ENCODE measurements around the gene LIPM. TPM values are rescaled to one million over a fixed set of nuclear protein-coding genes. Genes with fewer than 3 reads are reported as not detected.

Gene LIPM
- total RNA-seq, 4 donors from 2014 or later, result not detected

GRCh38 chr10:88838766-88839350, 36.3 kb downstream of the LIPM start:
- no peaks in the 10 kb centered on the region for H3K27me3 ChIP-seq
- no peaks in the 10 kb centered on the region for H3K36me3 ChIP-seq
- peaks cover 0 to 9% (median 3%) of the 10 kb centered on the region in 4 donors for H3K4me1 ChIP-seq
- intact Hi-C loops (cut with DNase I), result loop anchor here (5.0 kb wide), 2 partner anchors 38 to 383 kb away; no protein-coding TSS in a partner anchor
- no peak for DNase-seq (ENCODE audit: extremely low spot score)
- no peak overlapping the region for H3K27ac ChIP-seq (replicated peaks in 1 of 4)
- WGBS, result 95% methylated on average over 5 of the region's 5 CpGs
- no peak overlapping the region for H3K4me3 ChIP-seq
- no peak for TF ChIP-seq EP300 (IDR thresholded peaks at IDR 0.05)
- TF ChIP-seq POLR2A (IDR thresholded peaks at IDR 0.05; ENCODE audit: low read depth), result no peak
- TF ChIP-seq CTCF (IDR thresholded peaks at IDR 0.05), result no peak
- no peak for TF ChIP-seq POLR2AphosphoS5 (IDR thresholded peaks at IDR 0.05)
- H3K9me3 ChIP-seq, result no peaks in the 10 kb centered on the region

GRCh38 chr10:88840104-88840503, 37.6 kb downstream of the LIPM start:
- Histone ChIP-seq H3K4me1 (peaks cover 0 to 8% (median 3%) of the 10 kb centered on the region in 4 donors), H3K4me3 (no peak overlapping the region), H3K9me3 (no peaks in the 10 kb centered on the region), H3K27ac (replicated peaks in 1 of 4) (no peak overlapping the region), H3K27me3 (no peaks in the 10 kb centered on the region), H3K36me3 (no peaks in the 10 kb centered on the region)
- no peak for DNase-seq (ENCODE audit: extremely low spot score)
- TF ChIP-seq CTCF (IDR thresholded peaks at IDR 0.05) (no peak), POLR2AphosphoS5 (IDR thresholded peaks at IDR 0.05) (no peak), POLR2A (IDR thresholded peaks at IDR 0.05; ENCODE audit: low read depth) (no peak)
- intact Hi-C loops (cut with DNase I), result no loop called here
- 91% methylated on average over 3 of the region's 3 CpGs for WGBS

- no peak for DNase-seq (ENCODE audit: extremely low spot score)
- intact Hi-C loops (cut with DNase I), result no loop called here
- Histone ChIP-seq H3K27me3 (no peaks in the 10 kb centered on the region), H3K4me3 (no peak overlapping the region), H3K36me3 (no peaks in the 10 kb centered on the region), H3K9me3 (no peaks in the 10 kb centered on the region), H3K4me1 (peaks cover 0 to under 1% (median under 1%) of the 10 kb centered on the region in 4 donors), H3K27ac (replicated peaks in 1 of 4) (no peak overlapping the region)
- TF ChIP-seq CTCF (IDR thresholded peaks at IDR 0.05), result no peak
- TF ChIP-seq EP300 (IDR thresholded peaks at IDR 0.05), result no peak
- no peak for TF ChIP-seq POLR2AphosphoS5 (IDR thresholded peaks at IDR 0.05)
- no peak for TF ChIP-seq POLR2A (IDR thresholded peaks at IDR 0.05; ENCODE audit: low read depth)
- WGBS, result 86% methylated on average over 5 of the region's 5 CpGs
Measured at GRCh38 chr10:88840881-88841280, 38.4 kb downstream of the LIPM start.

- TF ChIP-seq EP300 (IDR thresholded peaks at IDR 0.05) (no peak), POLR2AphosphoS5 (IDR thresholded peaks at IDR 0.05) (no peak), POLR2A (IDR thresholded peaks at IDR 0.05; ENCODE audit: low read depth) (no peak), CTCF (IDR thresholded peaks at IDR 0.05) (no peak)
- WGBS, result 83% methylated on average over 6 of the region's 6 CpGs
Measured at GRCh38 chr10:88841316-88842111, 39.0 kb downstream of the LIPM start.

More at GRCh38 chr10:88841316-88842111, 39.0 kb downstream of the LIPM start:
- DNase-seq (ENCODE audit: extremely low spot score), result no peak
- Histone ChIP-seq H3K4me1 (no peaks in the 10 kb centered on the region), H3K4me3 (no peak overlapping the region), H3K9me3 (no peaks in the 10 kb centered on the region), H3K27ac (replicated peaks in 1 of 4) (no peak overlapping the region), H3K27me3 (no peaks in the 10 kb centered on the region), H3K36me3 (no peaks in the 10 kb centered on the region)
- intact Hi-C loops (cut with DNase I), result no loop called here
